T-cell (primary cell): Measurements from ENCODE around the gene RPH3AL. TPM values are rescaled to one million over a fixed set of nuclear protein-coding genes. Genes with fewer than 3 reads are reported as not detected.

ENCODE experiments used
- ATAC-seq, 4 experiments: fragments of 200-7000 bp in 3 of 4; fragments of 150-1000 bp in 1 of 4; cut with Tn5 transposase; replicated peaks in 1 of 4; 1 replicate in 3 of 4; 2 replicates in 1 of 4; pipeline ENCODE4 v1.10.0; 2021; ENCODE audit warnings: moderate library complexity in 3 of 4, mild to moderate bottlenecking in 2 of 4, moderate number of reproducible peaks in 1 of 4
- CTCF ChIA-PET, 2 donors: fragments of 300-600 bp; sonication (Branson Sonifier 250); formaldehyde crosslinking; loops; one replicate each; lab custom pipeline; 2022; ENCODE audit warnings: antibody characterized with exemption in 2 of 2; lab: Charles Lee
- POLR2A ChIA-PET, 2 donors: fragments of 300-600 bp; sonication (Branson Sonifier 250); formaldehyde crosslinking; loops; one replicate each; lab custom pipeline; 2022; ENCODE audit warnings: antibody characterized with exemption in 2 of 2; lab: Charles Lee
- DNase-seq, 35 experiments: peaks; one replicate each; pipeline versions ENCODE4 v3.0.0 to v3.0.0-alpha.2; 2013 to 2023
- H3K27ac ChIP-seq: one replicate; pipeline ENCODE4 v1.5.1; 2013; ENCODE audit warnings: low read length
- H3K27me3 ChIP-seq, 2 experiments: replicated peaks in 1 of 2; 1 replicate in 1 of 2; 2 replicates in 1 of 2; pipeline versions ENCODE4 v1.6.1 to v1.7.0; 2013; ENCODE audit warnings: low read length in 1 of 2, mixed read lengths in 1 of 2; ENCODE audit not compliant: control insufficient read depth in 2 of 2, insufficient read depth in 2 of 2; ENCODE audit errors: extremely low read depth in 1 of 2
- H3K36me3 ChIP-seq, 2 donors: 1 replicate in 1 of 2; 2 replicates in 1 of 2; pipeline versions ENCODE4 v1.6.1 to v1.7.0; 2013; ENCODE audit warnings: low read length in 1 of 2; ENCODE audit not compliant: control insufficient read depth in 2 of 2, insufficient read depth in 1 of 2; ENCODE audit errors: extremely low read depth in 1 of 2
- H3K4me1 ChIP-seq, 2 experiments: 1 replicate in 1 of 2; 2 replicates in 1 of 2; pipeline versions ENCODE4 v1.6.1 to v1.7.0; 2013; ENCODE audit warnings: low read length in 2 of 2, mixed read lengths in 1 of 2; ENCODE audit not compliant: insufficient read depth in 2 of 2, control insufficient read depth in 1 of 2; ENCODE audit errors: extremely low read depth in 1 of 2
- H3K4me3 ChIP-seq, 2 donors: 1 replicate in 1 of 2; 2 replicates in 1 of 2; pipeline versions ENCODE4 v1.5.1 to v1.7.0; 2013; ENCODE audit warnings: mild to moderate bottlenecking in 2 of 2, low read length in 1 of 2, moderate library complexity in 1 of 2; ENCODE audit not compliant: control insufficient read depth in 1 of 2; ENCODE audit errors: extremely low read depth in 1 of 2
- H3K9me3 ChIP-seq: 2 replicates; pipeline ENCODE4 v1.7.0; 2013
- H3K27ac Mint-ChIP-seq, 2 donors: one replicate each; pipeline ENCODE4 v1.8.0; 2020 to 2021; ENCODE audit warnings: mild to moderate bottlenecking in 2 of 2, mixed read lengths in 2 of 2
- H3K27me3 Mint-ChIP-seq, 2 donors: one replicate each; pipeline ENCODE4 v1.8.0; 2021 to 2022; ENCODE audit warnings: mixed read lengths in 2 of 2
- H3K36me3 Mint-ChIP-seq: one replicate; pipeline ENCODE4 v1.8.0; 2021; ENCODE audit warnings: mixed read lengths
- H3K4me1 Mint-ChIP-seq, 3 donors: one replicate each; pipeline ENCODE4 v1.8.0; 2020 to 2022; ENCODE audit warnings: mixed read lengths in 3 of 3, mild to moderate bottlenecking in 1 of 3
- H3K4me3 Mint-ChIP-seq, 3 donors: one replicate each; pipeline ENCODE4 v1.8.0; 2020 to 2022; ENCODE audit warnings: mild to moderate bottlenecking in 3 of 3, mixed read lengths in 3 of 3, moderate library complexity in 3 of 3
- H3K9me3 Mint-ChIP-seq, 3 donors: one replicate each; pipeline ENCODE4 v1.8.0; 2020 to 2022; ENCODE audit warnings: mixed read lengths in 3 of 3
- WGBS: methylation state at CpG from one replicate; pipeline ENCODE4 v1.1.5; 2013; ENCODE audit warnings: missing lambda C conversion rate; ENCODE audit not compliant: insufficient coverage; 5-methylcytosine and 5-hydroxymethylcytosine counted together
- total RNA-seq, 35 experiments: library from RNA in 6 of 35; stranded (reverse) in 6 of 35; fragments of 120-200 nt in 1 of 35; gene quantifications; one replicate each; pipeline versions ENCODE4 v1.2.1 to v1.2.4 and lab custom pipeline; 2013 to 2026

The RPH3AL gene
- total RNA-seq, 5 donors from 2014 or later (not counting 1 experiment from before 2014, with no cell fraction given): 4.5 to 10.5 (median 5.3) TPM

DNA sequence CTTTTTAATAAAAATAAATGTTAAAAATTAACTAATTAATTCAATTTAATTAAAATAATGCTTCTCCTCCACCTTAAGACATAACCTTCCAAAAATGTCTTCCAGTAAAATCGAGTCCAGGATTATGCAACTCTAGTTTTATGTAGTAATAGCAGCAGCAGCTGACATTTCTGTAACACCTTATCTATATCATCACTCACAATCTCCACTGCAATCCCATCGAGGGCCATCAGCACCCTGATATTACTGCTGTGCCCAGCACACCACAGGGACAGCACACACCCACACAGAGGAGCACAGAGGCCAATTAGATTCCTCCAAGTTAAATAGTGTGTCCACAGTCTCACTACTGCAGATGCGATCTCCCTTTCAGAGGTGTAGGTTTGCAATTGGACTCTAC, 2.9 kb downstream of the RPH3AL start:
- Mint-ChIP-seq H3K9me3 (no peaks in the 10 kb centered on the region), H3K27me3 (no peaks in the 10 kb centered on the region), H3K36me3 (no peaks in the 10 kb centered on the region), H3K27ac (no peak overlapping the region), H3K4me1 (peaks cover 0 to 14% (median 0%) of the 10 kb centered on the region in 3 donors), H3K4me3 (no peak overlapping the region)
- H3K4me3 ChIP-seq: no peak overlapping the region
- H3K9me3 ChIP-seq: no peaks in the 10 kb centered on the region
- DNase-seq: no peak
- H3K36me3 ChIP-seq: no peaks in the 10 kb centered on the region
- CTCF ChIA-PET: no interaction called here
- no peaks in the 10 kb centered on the region for H3K27me3 ChIP-seq
- no peak overlapping the region for H3K27ac ChIP-seq
- POLR2A ChIA-PET: no interaction called here
- 29% methylated on average over 1 of the region's 3 CpGs for WGBS
- H3K4me1 ChIP-seq: no peaks in the 10 kb centered on the region
- no peak for ATAC-seq

DNA sequence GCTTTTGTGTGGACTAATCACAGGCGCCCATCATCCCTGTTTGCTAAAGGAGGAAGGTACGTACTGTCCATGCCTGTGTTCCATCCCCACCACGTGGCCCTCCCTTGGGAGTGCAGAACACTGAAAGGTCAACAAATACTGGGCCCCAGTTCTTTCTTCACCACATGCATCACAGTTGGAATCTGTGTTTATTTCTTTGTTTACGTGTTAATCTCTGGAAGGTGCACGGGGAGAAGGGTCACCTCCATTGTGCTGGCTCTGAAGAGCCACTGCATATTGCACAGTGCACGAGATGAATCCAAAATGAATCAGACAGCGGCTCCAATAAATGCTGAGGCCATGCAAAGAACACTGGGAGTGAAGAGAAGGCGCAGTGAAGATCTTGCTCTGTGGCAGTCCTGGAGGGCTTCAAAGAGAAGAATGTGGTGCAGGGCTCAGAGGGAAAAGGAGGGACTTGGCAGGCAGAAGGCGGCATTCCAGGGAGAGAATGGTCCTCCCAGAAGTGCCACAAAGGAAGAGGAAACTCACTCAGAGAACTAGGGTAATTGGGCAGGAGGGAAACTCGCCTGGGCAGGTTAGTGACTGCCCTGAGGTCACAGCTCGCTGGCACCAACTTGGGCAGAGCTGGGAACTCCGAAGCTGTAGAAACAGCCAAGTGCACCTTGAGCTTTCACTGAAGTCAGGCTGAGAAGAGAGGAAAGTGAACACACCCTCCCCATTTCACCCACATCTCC, 3.7 kb downstream of the RPH3AL start:
- H3K27me3 ChIP-seq: no peaks in the 10 kb centered on the region
- ATAC-seq (no peak), DNase-seq (no peak)
- no peaks in the 10 kb centered on the region for H3K36me3 ChIP-seq
- POLR2A ChIA-PET: no interaction called here
- H3K9me3 ChIP-seq: no peaks in the 10 kb centered on the region
- H3K27ac Mint-ChIP-seq: no peak overlapping the region
- H3K4me1 Mint-ChIP-seq: peaks cover 0 to 14% (median 0%) of the 10 kb centered on the region in 3 donors
- H3K9me3 Mint-ChIP-seq: peaks cover 0 to 8% (median 6%) of the 10 kb centered on the region in 3 donors
- H3K36me3 Mint-ChIP-seq: peaks cover 4% of the 10 kb centered on the region
- CTCF ChIA-PET: no interaction called here
- H3K4me3 ChIP-seq: no peak overlapping the region
- no peak overlapping the region for H3K4me3 Mint-ChIP-seq
- H3K27me3 Mint-ChIP-seq: no peaks in the 10 kb centered on the region
- WGBS: 88% methylated on average over 10 of the region's 12 CpGs
- no peaks in the 10 kb centered on the region for H3K4me1 ChIP-seq
- no peak overlapping the region for H3K27ac ChIP-seq

DNA sequence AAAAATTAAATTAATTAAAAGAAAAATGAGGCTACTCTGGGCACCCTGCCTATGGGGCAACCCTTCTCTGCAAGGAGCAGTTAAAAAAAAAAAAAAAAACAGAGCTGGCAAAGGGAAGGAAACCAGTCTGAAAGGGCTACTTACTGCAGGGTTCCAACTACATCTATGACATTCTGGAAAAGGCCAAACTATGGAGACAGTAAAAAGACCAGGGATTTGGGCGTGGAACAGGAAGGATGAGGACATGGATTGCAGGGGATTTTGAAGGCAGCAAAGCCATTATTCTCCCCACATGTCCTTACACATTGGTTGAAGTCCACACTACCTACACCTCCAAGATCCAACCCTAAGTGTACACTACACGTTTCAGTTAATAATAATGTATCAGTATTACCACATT, 4.6 kb downstream of the RPH3AL start:
- Mint-ChIP-seq H3K4me1 (peaks cover 0 to 11% (median 0%) of the 10 kb centered on the region in 3 donors), H3K36me3 (peaks cover 4% of the 10 kb centered on the region), H3K9me3 (peaks cover 0 to 10% (median 6%) of the 10 kb centered on the region in 3 donors), H3K27me3 (no peaks in the 10 kb centered on the region), H3K4me3 (no peak overlapping the region), H3K27ac (no peak overlapping the region)
- Histone ChIP-seq H3K4me3 (no peak overlapping the region), H3K27ac (no peak overlapping the region), H3K4me1 (no peaks in the 10 kb centered on the region), H3K27me3 (no peaks in the 10 kb centered on the region), H3K36me3 (no peaks in the 10 kb centered on the region), H3K9me3 (no peaks in the 10 kb centered on the region)
- ATAC-seq (no peak), DNase-seq (no peak)
- POLR2A ChIA-PET: no interaction called here
- WGBS: no CpG with 5 or more reads among the region's 2 CpGs
- CTCF ChIA-PET: no interaction called here

DNA sequence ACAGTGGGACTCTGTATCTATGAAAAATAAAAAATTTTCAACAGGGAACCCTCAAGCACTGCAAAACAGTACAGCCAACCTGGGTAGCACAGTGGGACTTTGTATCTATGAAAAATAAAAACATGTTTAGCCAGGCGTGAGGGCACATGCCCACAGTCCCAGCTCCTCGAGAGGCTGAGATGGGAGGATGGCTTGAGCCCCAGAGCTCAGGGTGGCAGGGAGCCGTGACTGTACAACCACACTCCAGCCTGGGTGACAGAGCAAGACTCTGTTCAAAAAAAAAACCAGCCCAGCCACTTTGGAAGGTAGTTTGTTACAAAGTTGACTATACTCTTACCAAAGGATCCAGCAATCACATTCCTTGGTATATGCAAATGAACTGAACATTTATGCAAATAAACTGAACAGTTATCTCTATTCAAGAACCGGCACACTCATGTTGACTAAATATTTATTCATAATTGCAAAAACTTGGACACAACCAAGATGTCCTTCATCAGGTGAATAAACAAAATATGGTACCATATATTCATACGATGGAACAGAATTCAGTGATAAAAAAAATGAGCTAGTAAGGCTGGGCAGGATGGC, 5.2 kb downstream of the RPH3AL start:
- POLR2A ChIA-PET: no interaction called here
- Mint-ChIP-seq H3K27me3 (no peaks in the 10 kb centered on the region), H3K4me3 (no peak overlapping the region), H3K36me3 (peaks cover 4% of the 10 kb centered on the region), H3K4me1 (peaks cover 0 to 9% (median 0%) of the 10 kb centered on the region in 3 donors), H3K27ac (no peak overlapping the region), H3K9me3 (peaks cover 0 to 10% (median 6%) of the 10 kb centered on the region in 3 donors)
- H3K9me3 ChIP-seq: no peaks in the 10 kb centered on the region
- H3K4me1 ChIP-seq: no peaks in the 10 kb centered on the region
- no peaks in the 10 kb centered on the region for H3K27me3 ChIP-seq
- H3K36me3 ChIP-seq: no peaks in the 10 kb centered on the region
- WGBS: 80% methylated on average over 2 of the region's 5 CpGs
- no peak overlapping the region for H3K4me3 ChIP-seq
- CTCF ChIA-PET: no interaction called here
- DNase-seq: no peak
- ATAC-seq: no peak
- H3K27ac ChIP-seq: no peak overlapping the region

DNA sequence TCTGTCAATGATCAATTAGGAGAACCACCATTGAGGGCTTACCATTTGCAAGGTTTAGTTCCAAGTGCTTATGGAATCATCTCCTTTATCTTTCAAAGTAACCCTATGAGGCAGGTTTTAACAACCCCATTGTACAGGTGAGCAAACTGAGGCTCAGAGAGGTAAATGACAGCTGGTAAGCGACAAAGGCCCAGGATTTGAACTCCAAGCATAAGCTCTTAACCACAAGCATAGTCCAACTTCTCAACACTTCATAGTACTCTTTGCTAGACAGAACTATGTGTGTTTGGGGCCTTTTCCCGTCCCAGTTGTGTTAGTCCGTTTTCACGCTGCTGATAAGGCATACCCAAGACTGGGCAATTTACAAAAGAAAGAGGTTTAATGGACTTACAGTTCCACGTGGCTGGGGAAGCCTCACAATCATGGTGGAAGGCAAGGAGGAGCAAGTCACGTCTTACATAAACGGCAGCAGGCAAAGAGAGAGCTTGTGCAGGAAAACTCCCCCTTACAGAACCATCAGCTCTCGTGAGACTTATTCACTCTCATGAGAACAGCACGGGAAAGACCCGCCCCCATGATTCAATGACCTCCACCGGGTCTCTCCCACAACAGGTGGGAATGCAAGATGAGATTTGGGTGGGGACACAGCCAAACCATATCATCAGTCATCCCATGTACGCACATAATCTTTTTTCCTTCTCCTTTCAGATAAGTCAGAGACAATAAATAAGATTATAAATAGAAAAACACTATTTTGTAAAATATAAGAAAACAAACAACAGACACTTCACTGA, 6.4 kb downstream of the RPH3AL start:
- no peak overlapping the region for H3K27ac ChIP-seq

DNA sequence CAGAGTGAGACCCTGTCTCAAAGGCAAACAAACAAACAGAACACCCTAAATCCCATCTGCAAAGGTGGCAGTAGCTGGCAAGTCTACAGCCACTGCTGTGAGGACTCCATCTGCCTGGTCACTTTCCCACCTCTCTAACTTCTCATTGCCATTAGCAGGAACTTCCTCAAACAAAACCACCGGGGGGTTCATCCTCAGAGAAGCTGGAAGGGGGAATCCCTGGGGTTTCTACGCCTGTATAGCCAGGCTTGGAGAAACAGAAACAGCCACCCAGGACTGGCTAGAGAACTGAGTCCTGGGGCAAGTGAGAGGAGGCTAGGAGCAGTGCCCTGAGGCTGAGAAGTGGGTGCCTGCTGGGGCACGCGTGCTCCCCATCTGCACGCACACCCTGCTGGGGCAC, 7.3 kb downstream of the RPH3AL start:
- Mint-ChIP-seq H3K36me3 (peaks cover 4% of the 10 kb centered on the region), H3K9me3 (peaks cover 0 to 10% (median 6%) of the 10 kb centered on the region in 3 donors), H3K4me3 (no peak overlapping the region), H3K27me3 (peaks cover 0 to 2% of the 10 kb centered on the region in 2 donors), H3K4me1 (no peaks in the 10 kb centered on the region), H3K27ac (no peak overlapping the region)
- no peaks in the 10 kb centered on the region for H3K4me1 ChIP-seq
- H3K36me3 ChIP-seq: no peaks in the 10 kb centered on the region
- WGBS: no CpG with 5 or more reads among the region's 5 CpGs
- H3K27me3 ChIP-seq: no peaks in the 10 kb centered on the region
- no peak overlapping the region for H3K4me3 ChIP-seq
- ATAC-seq (no peak), DNase-seq (no peak)
- ChIA-PET POLR2A (no interaction called here), CTCF (no interaction called here)
- H3K9me3 ChIP-seq: no peaks in the 10 kb centered on the region
- H3K27ac ChIP-seq: no peak overlapping the region

More for the DNA sequence above, 6.4 kb downstream of the RPH3AL start:
- H3K27me3 Mint-ChIP-seq: no peaks in the 10 kb centered on the region
- no peak for DNase-seq
- Histone ChIP-seq H3K36me3 (no peaks in the 10 kb centered on the region), H3K27me3 (no peaks in the 10 kb centered on the region), H3K4me1 (no peaks in the 10 kb centered on the region), H3K9me3 (no peaks in the 10 kb centered on the region), H3K4me3 (no peak overlapping the region)
- peaks cover 0 to 3% (median 0%) of the 10 kb centered on the region in 3 donors for H3K4me1 Mint-ChIP-seq
- H3K36me3 Mint-ChIP-seq: peaks cover 4% of the 10 kb centered on the region
- ATAC-seq: no peak
- peaks cover 0 to 10% (median 6%) of the 10 kb centered on the region in 3 donors for H3K9me3 Mint-ChIP-seq
- ChIA-PET CTCF (no interaction called here), POLR2A (no interaction called here)
- H3K4me3 Mint-ChIP-seq: no peak overlapping the region
- H3K27ac Mint-ChIP-seq: no peak overlapping the region
- WGBS: 90% methylated on average over 2 of the region's 12 CpGs
